Stimulated activated CD8-positive, alpha-beta memory T cell treated with anti-CD3 and anti-CD28 coated beads, Interleukin-7, amount 100 ng/mL, for 24 hours (primary cell): ENCODE measurements around the gene SLC25A48.

Source experiments
- DNase-seq: peaks from one replicate; pipeline ENCODE4 v3.0.0-alpha.2; 2020; ENCODE audit warnings: low read depth

The SLC25A48 gene, protein sequence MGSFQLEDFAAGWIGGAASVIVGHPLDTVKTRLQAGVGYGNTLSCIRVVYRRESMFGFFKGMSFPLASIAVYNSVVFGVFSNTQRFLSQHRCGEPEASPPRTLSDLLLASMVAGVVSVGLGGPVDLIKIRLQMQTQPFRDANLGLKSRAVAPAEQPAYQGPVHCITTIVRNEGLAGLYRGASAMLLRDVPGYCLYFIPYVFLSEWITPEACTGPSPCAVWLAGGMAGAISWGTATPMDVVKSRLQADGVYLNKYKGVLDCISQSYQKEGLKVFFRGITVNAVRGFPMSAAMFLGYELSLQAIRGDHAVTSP

DNA sequence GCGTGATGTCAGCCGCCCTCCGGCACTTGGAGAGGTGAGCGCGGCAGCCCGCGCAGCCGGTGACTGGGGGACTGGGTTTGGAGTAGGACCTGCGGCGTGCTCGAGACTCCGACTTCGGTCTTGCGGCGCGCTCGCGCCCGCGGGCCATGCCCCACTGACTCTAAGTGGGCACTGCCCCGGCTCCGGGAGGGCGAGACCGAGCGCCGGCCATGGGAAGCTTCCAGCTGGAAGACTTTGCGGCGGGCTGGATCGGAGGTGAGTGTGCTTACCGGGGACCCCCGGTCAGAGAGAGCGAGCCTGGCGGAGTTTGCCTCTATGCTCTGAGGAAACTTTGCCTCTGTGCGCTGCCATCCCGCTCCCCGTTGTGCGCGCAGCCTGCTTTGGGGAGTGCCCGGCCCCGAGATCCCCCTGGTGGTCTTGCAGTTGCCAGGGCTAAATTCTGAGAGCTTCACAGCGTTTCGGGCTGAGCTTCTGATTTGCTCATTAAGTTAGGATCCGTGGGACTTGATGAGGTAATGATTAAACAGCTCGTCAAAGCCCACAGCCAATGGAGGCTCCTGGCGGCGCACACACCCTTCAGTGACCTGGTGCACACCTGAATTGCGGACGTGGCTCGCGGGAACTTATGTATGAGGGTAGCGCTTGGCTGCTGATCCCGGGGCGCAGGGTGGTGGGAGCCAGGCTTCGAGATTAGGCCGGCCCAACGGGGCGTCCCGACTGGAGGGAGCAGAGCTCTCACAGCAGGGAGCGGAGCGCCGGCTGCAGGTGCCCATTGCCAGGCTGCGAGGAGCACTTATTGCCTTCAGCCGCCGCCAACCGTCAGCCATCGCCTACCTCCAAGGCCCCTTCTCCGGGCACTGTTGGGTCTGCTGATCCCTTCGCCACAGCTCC is at the start of gene SLC25A48:
SLC25A48 (plus strand) TSS at position 25 of the 891 bp plus-strand sequence; CDS start at position 210, 185 bp downstream.
- no peak for DNase-seq

DNA sequence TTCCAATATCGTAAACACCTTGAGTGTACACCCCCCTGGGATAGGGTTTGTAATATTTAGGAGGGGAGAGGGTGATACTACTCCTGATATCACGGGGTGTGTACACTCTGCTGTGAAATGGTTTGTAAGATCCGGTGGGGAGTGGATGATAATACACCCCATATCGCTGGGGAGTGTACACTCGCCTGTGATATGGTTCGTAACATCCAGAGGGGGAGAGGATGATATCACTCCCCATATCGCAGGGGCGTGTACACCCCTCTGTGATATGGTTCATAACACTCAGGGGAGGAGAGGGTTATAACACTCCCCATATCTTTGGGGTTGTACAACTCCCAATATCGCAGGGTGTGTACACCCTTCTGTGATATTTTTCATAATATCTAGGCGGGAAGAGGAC is 33.8 kb upstream of the SLC25A48 start:
- DNase-seq: no peak

DNA sequence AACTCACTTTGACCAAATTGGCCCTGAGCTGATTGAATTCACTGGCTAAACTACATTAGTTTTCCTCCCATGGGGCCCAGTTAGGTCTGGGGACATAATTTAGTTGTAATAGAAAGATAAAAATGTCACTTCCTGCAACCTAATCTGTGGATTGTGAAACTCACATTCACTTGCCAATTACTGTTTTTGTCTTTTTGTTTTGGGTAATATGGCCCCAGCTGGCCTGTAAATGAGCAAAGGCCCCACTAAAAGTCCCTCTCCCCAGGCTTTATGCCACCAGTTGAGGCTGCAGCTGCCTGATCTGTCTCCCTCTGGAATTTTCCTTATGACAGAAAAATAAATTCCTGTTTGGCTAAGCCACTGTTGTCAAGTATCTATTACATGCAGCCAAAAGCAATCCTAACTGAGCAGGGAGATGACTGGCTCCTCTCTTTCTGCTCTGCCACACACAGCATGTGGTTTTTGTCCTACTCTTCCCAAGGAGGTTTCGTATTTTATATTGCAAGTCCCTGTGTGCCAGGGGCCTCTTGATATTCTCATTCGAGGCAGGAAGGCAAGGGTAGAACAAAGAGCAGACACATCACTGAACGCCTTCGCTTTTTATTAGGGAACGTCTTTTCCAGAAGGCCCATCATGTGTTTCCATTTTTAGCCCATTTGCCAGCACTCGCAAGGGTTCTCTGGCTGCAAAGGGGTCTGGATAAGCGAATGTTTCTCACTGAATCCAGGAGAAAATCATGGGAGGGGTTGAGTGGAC is 24.1 kb upstream of the SLC25A48 start:
- no peak for DNase-seq

DNA sequence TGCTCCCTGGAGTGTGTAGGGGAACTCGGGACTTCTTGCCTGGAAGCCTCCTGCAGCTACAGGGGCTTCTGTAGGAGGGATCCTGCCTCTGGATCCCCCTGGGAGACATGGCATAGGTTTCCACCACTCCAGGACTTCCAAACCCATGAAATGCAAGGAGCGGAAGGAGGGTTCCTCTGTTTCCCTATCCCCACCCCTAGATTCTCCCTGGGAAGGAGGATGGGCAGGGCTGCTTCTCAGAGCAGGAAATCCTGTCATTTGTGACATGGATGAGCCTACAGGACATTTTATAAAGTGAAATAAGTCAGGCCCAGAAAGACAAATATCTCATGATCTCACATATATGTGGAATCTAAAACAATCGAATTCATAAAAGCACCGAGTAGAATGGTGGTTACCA is 23.5 kb upstream of the SLC25A48 start:
- DNase-seq: no peak

DNA sequence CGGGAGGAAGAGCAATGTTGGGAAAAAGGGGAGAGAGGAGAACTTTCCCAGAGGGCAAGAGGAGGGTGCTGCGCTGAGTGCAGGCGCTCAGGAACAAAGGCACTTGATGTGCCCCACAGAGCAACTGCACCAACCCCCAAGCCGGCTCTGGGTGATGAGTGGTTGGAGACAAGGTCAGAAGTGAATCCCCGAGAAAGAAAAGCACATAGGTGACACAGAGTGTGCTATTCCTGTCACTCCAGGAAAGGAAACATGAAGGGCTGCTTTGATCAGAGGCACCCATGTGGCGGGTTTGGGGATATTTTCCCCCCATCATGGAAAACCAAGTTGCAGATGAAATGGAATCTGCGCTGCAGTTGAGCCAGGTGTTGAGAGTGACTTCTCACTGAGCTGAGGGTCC is 20.7 kb upstream of the SLC25A48 start:
- no peak for DNase-seq

DNA sequence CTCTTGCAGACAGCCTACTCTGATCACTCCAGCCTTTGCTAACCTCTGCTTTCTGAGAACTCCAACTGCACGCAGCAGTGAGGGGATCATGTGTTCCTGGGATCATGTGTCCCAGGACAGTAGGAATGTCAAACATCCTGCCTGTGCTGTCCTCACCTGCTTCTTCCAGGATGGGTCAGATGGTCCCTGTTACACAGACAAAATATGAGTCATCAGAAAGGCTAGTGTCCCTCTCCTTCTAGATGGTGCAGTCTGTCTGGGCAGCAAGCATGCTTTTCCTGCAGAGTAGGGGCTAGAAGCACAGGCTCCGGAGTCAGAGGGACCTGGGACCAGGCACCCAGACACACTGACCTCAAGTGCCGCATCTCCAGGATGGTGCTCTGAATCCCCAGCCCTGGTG is 20.1 kb upstream of the SLC25A48 start:
- no peak for DNase-seq

DNA sequence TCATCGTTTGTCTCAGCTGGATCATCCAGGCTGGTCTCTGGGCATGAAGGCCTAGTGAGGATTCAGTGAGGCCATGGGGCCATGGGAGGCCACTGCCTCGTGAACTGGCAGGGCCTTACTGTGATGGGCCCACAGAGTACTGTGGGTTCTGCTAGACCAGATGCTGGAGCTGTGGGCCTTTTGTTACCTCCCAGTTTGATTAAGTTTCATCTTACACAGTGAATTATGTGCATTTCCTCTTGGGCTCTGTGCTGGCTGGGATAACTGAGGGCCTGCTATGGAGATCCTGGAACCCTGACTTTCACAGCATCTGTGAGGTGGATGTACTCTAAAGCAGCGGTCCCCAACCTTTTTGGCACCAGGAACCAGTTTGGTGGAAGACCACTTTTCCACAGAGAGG is 19.7 kb upstream of the SLC25A48 start:
- DNase-seq: no peak

DNA sequence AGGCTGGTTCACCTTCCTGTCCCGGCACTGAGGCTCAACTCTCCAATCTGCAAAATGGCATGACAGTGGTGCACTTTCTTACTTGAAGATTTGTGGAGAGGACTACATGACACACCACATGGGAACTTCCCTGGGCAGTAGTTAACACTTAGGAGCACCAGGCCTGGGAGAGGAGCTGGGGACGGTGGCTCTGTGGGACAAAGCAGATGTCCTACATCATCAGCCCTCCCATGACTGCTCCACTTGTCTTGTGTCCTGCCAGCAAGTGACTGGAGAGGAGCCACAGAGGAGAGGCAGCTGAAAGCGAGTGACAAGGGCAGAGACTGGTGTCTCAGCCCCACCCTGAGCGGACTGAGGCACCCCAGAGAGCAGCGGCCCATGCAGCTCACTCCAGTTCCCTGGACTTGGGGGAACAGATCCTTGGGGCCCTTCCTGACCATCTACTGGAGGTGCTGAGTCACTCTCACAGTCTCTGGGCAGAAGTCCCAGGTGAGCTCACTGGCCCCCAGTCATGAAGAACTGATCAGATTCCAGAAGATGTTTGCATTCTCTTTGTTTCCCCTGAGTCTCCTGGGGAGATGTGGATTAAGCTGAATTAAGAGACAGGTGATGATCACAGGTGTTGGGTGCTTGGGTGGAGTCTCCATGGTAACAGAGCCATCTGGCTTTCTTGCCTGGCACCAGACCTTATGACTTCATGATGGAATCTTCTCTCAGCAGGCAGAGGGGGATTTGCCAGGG is 13.2 kb upstream of the SLC25A48 start:
- no peak for DNase-seq

DNA sequence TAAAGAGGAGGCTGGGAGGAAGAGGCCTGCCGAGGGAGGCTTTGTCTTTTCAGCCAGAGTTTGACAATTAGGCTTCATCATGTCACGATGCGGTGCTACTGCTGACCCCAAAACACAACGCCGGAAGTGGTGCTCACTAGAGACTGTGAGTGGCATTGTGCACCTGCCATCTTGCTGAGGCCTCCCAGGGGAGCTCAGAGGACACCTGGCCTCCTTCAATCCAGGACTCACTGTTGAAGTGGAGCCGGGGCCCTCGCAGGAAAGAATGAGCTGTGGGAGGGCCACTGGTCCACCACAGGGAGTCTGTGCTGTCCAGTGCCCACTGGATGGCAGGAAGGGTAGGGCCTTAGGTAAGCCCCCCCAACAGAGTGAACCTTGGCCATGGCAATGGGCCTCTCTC is 12.7 kb upstream of the SLC25A48 start:
- no peak for DNase-seq

DNA sequence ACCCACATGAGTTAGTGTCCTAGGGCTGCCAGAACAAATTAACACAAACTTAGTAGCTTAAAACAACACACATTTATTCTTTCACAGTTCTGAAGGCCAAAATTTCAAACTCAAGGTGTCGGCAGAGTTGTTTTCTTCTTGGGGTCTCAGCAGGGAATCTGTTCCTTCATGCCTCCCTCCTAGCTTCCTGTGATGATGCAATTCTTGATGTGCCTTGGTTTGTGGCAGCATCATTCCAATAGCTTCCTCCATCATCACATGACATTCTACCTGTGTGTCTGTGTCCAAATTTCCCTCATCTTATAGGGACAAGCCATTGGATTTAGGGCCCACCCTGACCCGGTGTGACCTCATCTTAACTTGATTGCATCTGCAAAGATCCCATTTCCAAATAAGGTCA is 12.2 kb upstream of the SLC25A48 start:
- DNase-seq: no peak

DNA sequence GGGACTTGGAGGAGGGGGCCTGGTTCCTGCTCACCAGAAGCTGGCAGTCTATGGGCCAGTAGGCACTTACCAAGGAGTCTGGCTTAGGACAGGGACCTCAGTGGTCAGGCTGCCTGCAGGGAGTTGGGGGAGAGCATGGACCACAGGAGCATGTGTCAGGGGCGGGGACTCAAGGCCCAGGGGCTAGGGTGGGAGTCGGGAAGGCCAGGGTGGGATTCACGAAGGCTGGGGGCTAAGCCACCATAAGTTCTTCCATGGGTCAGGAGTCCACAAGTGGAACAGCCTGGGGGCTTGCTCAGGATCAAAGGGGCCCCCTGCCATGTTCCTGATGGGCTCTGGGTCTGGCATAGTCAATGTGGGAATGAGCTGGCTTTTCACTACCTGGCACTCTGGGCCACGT is 11.5 kb upstream of the SLC25A48 start:
- no peak for DNase-seq

DNA sequence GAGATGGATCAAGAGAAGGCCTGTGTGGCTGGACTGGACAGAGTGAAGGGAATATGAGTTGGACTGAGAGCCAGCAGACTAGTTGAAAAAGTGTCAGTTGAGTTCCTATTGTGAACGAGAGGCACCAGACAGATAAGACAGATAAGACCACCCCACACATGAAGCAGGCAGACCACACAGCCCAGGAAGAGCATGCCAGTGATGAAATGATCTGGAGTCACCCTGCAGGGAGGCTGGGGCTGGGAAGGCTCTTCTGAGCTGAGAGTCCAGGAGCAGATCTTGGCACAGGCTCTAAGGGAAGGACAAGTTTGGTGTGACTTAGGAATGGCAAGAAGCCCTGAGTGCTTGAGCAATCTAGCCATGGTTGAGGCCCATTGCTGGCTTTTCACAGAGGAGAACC is 10.6 kb upstream of the SLC25A48 start:
- DNase-seq: no peak

DNA sequence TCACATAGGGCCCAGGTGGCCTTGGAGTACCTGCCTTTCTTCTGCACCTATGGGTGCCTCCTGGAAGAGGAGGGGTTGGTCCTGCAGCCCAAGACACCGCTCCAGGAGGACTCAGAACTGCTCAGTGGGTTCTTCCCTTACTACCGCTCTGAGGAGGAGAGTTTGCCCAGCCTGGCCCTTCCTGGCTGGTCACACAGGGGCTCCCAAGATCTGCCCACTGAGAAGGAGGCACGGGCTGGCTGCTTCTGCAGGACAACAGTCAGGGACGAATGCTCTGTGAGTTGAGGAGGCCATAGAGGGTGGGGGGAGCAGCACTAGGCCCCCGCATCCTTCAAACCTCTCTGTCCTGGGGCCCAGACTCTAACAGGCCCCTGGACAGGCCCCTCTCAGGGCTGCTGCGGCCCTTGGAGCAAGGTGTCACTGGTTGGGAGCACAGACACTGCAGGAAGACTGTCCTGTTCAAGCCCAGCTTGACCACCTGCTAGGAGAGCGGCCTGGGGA is 9.9 kb upstream of the SLC25A48 start:
- no peak for DNase-seq

DNA sequence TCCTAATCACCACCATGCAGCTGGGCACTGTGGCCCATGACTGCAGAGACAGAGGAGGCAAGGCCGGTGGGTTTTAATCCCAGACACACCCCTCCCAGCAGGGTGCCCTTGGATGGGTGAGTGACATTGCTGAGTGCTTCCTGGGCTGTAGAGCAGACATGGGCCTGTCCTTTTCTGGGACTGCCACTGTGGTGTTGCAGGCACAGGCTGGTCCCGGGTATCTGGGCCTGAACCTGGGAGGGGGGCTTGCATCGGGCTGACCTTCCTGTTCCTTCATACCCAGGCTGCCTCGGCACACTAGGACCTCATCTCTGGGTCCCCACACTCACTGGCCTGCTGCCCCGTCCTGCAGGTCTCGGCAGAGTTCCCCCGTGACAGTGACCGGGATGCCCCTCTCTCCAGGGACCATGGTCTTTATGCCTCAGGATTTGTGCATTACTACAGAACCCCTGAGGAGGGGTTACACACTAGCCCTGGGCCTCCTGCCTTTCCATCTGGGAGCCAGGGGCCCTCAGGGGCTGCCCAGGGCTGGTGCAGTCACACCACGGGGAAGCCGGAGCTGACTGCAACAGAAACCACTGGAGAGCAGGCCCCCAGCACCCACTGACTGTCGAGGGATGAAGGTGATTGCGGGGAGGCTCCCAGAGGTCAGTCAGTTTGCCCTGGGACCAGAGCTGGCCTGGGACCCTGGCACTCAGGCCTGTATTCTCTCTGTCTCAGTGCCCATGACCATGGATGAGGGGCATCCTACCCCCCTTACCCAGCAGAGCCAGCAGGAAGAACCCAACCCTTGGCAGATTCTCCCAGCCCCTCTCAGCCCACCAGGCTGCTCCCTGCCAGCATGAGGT is 8.9 kb upstream of the SLC25A48 start:
- DNase-seq: no peak

DNA sequence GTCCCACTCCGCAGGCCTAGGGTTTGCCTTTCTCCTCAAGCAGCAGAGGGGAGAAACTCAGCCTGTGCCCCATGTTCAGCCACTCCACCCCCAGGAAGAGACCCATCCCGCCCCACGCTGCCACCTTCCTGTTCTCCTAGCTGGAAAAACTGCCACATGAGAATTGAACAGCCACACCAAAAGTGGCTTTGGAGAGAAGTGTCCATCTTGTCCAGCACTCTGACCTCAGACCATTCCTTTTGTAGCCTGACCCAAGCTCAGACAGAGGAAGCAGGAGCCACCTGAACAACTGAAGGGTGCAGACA is 8.3 kb upstream of the SLC25A48 start:
- no peak for DNase-seq

DNA sequence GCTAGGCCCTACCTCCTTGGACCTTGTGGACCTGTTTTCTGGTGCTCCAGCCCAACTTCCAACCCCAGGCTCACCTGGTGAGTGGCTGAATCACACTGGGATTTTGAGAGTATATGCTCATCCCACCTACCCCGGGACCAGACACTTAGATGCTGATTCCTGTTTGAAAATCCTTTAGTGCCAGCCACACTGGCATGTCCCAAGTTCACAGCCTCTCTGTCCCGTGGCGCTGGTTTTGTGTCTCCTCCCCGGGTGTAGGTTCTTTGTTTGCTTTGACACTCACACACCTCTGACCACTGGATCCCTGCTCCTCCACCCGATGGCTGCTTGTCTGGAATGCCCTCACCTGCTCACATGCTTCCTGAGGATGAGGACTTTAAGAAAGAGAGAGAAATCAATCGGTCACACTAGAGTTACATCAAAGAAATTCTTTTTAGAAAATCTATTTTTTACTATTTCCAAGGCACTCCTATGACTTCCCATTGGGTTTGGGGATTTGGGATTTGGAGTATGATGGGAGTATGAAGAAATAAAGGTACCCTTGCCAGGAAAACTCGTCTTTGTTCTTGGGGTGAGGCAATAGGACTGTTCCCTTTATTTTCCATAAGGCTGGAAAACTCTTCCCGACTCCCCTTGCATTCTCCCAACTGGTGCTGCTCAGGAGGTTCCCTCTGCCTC is 7.3 kb upstream of the SLC25A48 start:
- no peak for DNase-seq

DNA sequence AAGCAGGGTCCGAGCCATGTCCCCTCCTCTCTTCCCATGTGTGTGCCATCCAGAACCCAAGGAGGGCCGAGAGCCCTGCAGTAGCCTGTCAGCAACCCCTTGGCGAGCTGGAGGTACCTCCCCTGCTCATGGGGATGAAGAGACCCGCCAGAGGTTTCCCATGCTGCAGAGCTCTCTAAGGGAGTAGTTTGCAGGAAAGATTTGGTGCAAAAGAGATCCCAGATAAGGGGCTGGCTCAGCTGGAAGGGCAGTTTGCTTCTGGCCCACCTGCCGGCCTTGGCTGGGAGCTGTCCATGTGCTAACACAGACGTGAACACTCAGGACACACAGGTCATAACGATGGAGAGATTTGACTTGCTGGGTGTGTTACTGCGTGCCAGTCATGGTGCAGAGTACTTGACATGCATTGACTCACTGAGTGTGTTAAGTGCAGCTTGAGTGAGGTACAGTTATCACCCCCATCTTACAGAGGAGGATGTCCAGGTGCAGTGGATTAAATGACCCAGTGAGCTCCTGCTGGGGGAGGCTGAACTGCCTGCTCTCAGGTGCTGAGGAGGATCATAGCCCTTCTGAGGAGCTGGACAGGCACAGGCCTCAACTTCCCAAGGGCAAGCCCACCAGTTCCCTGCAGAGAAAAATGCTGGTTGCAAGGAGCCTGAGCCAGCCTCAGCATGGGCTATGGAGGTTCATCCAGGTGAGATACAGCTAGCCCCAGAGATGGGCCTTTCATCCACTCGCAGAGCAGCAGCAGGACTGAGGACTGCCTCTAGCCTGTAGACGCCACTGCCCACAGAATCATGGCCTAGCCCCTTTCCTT is 6.3 kb upstream of the SLC25A48 start:
- no peak for DNase-seq

DNA sequence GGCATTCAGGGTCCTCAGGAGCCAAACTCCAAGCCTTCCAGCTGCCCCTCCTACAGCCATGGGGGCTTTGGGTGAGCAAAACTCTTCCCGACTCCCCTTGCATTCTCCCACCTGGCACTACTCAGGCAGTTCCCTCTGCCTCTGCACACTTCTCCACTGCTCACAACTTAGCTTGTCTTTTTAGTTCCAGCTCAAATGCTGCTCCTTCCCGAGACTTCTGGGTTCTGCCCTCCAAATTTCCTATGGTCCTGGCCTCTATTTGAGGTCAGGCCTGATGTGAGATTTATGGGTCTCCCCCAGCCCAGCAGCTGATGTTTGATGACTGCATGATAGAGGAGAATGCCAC is 5.7 kb upstream of the SLC25A48 start:
- DNase-seq: no peak

DNA sequence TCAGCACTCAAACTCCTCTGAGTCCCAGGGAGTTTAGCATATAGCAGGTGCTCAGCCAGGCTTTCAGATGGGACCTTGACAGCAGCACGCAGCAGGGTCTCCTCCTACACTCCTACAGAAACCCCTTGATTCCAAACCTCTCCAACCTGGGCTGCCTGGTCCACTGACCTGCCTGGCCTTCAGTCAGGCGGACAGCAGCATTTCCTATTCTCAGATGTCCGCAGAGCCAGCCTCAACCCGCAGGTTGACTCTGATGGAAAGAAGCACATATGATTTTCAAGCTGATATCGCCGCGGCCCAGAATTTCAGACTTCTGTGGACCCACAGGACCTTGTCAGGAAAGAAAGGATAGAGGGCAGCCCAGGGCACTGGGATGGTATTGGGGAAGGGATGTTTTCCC is 5.3 kb upstream of the SLC25A48 start:
- DNase-seq: no peak
